Stimulated activated CD8-positive, alpha-beta memory T cell treated with anti-CD3 and anti-CD28 coated beads, Interleukin-7, amount 100 ng/mL, for 24 hours (primary cell): ENCODE results near the gene SPRR2B.
"Not testable (repeated sequence)": the region's sequence is repeated elsewhere in the genome, so short reads cannot be mapped to it uniquely, and the experiment has no call there.

Experiments
- DNase-seq: peaks from one replicate; pipeline ENCODE4 v3.0.0-alpha.2; 2020; ENCODE audit warnings: low read depth

SPRR2B gene

GRCh38 chr1:153032677-153033308, 38.6 kb downstream of the SPRR2B start:
- DNase-seq, result no peak

DNA sequence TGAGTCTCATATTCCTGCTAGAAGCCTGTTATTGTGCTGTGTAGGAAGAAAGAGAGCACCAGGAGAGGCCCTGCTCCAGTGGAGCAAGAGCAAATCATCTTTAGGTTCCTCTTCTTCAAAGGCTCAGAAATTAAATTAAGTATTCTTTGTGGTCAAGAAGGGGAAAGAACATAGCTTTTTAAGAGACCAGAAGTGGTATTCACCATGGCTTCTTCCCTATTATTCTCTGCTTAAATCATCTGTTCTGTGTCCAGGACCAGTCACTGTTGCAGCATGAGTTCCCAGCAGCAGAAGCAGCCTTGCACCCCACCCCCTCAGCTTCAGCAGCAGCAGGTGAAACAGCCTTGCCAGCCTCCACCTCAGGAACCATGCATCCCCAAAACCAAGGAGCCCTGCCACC, 39.3 kb downstream of the SPRR2B start:
- DNase-seq, result no peak

GRCh38 chr1:153030895-153031294, 40.5 kb downstream of the SPRR2B start, which contains the start of gene SPRR1B:
TSS of gene SPRR1B (plus strand) at chr1:153031203. CDS start at chr1:153032346, 1,143 bp downstream.
- no peak for DNase-seq

- no peak for DNase-seq
These were observed 42.6 kb downstream of the SPRR2B start for GRCh38 chr1:153028766-153029165.

- DNase-seq, result no peak
These were observed 45.6 kb downstream of the SPRR2B start for GRCh38 chr1:153025797-153026196.

- DNase-seq, result no peak
These were observed 47.0 kb downstream of the SPRR2B start for GRCh38 chr1:153024413-153024812.

GRCh38 chr1:153023109-153023508, 48.3 kb downstream of the SPRR2B start:
- DNase-seq, result no peak

DNA sequence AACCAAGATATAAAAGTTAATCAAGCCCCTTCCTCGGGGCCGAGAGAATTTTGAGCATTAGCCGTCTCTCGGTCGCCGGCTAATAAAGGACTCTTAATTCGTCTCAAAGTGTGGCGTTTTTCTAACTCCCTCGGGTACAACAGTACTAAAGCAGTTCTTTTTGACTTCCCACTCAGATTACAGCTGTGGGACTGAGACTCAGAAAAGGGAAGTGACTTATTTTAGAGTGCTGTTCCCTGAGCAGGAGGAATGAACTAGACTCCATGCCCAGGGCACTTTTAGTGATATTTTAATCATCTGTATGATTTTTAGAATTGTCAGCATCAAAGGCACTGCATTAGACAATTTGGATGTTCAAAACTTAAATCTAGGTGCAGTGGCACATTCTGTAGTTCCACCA, 49.1 kb downstream of the SPRR2B start:
- not testable (repeated sequence) for DNase-seq

GRCh38 chr1:153021829-153022228, 49.6 kb downstream of the SPRR2B start:
- not testable (repeated sequence) for DNase-seq
